Pancreas (tissue), 10 donors: ENCODE data around the gene CCDC39. TPM values are rescaled to one million over a fixed set of nuclear protein-coding genes. Genes with fewer than 3 reads are reported as not detected.

Experiments
- ATAC-seq, 4 donors: fragments of 200-7000 bp; cut with Tn5 transposase; one replicate each; pipeline versions ENCODE4 v1.8.0 to v1.9.1; 2020; ENCODE audit warnings: mild to moderate bottlenecking in 4 of 4, moderate library complexity in 4 of 4
- DNase-seq, 6 donors: peaks; one replicate each; pipeline ENCODE4 v3.0.0-alpha.2; 2020
- FAIRE-seq: peaks from 2 replicates; lab custom pipeline; 2012; peaks lifted over from hg19 to GRCh38; lab: Jason Lieb, UNC
- H3K27ac ChIP-seq, 4 donors: fragments of 200-600 bp; sonication (generic); 1 replicate in 3 of 4; 2 replicates in 1 of 4; pipeline versions ENCODE4 v1.5.0 to v1.8.0; 2020
- H3K27me3 ChIP-seq, 4 donors: fragments of 200-600 bp; one replicate each; pipeline ENCODE4 v1.8.0; 2021
- H3K36me3 ChIP-seq, 3 donors: fragments of 200-600 bp; sonication (generic) in 1 of 3; one replicate each; pipeline versions ENCODE4 v1.5.0 to v1.8.0; 2020 to 2021
- H3K4me1 ChIP-seq, 3 donors: fragments of 200-600 bp; one replicate each; pipeline ENCODE4 v1.8.0; 2021
- H3K4me3 ChIP-seq, 4 donors: fragments of 200-600 bp; sonication (generic) in 2 of 4; one replicate each; pipeline versions ENCODE4 v1.5.0 to v1.8.0; 2020 to 2021
- H3K9me3 ChIP-seq, 4 donors: fragments of 200-600 bp; one replicate each; pipeline ENCODE4 v1.8.0; 2021
- WGBS, 2 donors: extraction: QIAGEN DNeasy Blood & Tissue Kit; methylation state at CpG; one replicate each; pipeline ENCODE4 v1.1.7; 2013; 5-methylcytosine and 5-hydroxymethylcytosine counted together
- intact Hi-C, 3 donors: fragments of 100-400 bp; cut with DNase I; formaldehyde crosslinking; loops; one replicate each; pipeline versions ENCODE4 v1.11.1 to v1.14.2; 2022
- polyA plus RNA-seq, 2 donors: library from polyadenylated mRNA; stranded (reverse); fragments of 200-250 nt; gene quantifications; one replicate each; pipeline ENCODE4 v1.2.3, GENCODE V29; 2013
- total RNA-seq, 6 donors: library from RNA; stranded (reverse); fragmentation: NEBNext Ultra II Directional in 4 of 6; extraction: Animal tissue kit (Norgen Biotek cat#: 25700) in 4 of 6; gene quantifications; one replicate each; pipeline versions ENCODE4 v1.2.1 to v1.2.4, GENCODE V29; 2021 to 2023
- TF ChIP-seq, protein P1 (sequence below), 4 donors: fragments of 200-600 bp; sonication (generic) in 3 of 4; IDR thresholded peaks; one replicate each; pipeline versions ENCODE4 v1.5.0 to v1.8.0; 2021; ENCODE audit warnings: antibody characterized with exemption in 4 of 4
- donor health status: healthy with polysubstance abuse.
- donor health status: DM: no; HTN: no; CAD: no; lungs with moderate emphysema.
- donor health status: DM: no; HTN: no; CAD: no.
- donor health status: control.
- donor health status: control.
- donor health status: Bipolar disorder and iron deficiency.
- donor health status: DM: yes; HTN: yes; CAD: no.
- donor health status: DM: no; HTN: no; CAD: no.
- donor health status: DM: no; HTN: no; CAD: no.
- donor health status: DM: yes; HTN: yes; CAD: no.

Gene CCDC39
- total and polyA plus RNA-seq, 8 donors, result 0.09 to 0.16 TPM; not detected in 6

DNA sequence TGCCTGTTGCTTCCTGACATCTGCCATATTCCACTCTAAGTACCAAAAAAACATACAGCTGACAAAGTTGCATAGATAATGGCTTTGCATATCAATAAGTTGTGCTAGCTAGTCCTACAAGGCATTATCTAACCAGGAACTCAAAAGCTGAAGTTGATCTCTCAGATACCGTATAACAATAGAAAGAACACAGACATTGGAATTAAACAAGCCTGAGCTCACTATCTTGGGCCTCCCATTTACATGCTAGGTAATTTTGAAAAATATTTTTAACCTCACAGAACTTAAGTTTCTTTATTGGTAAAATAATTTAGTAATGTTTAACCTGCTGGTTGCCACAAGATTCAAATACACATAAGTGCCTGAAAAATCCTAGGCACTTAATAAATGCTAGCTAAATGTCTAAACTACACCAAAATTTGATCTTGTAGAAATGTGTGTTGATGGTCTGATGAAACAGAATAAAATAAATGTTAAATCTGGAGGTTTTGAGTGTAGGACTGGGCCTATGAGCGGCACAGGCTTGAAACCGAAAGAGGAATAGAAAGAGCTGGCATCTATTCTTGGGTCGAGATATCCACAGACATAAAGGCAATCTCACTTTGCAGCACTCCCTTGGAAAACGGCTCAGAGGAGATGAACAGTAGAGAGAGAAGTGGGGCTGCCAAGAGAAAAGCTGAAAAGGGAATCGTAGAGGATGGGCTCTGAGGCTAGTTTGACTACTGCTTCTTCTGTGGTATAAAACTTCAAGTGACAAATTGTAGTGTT lies 107.3 kb downstream of the CCDC39 start:
- intact Hi-C loops, result no loop called here
- DNase-seq, result no peak

DNA sequence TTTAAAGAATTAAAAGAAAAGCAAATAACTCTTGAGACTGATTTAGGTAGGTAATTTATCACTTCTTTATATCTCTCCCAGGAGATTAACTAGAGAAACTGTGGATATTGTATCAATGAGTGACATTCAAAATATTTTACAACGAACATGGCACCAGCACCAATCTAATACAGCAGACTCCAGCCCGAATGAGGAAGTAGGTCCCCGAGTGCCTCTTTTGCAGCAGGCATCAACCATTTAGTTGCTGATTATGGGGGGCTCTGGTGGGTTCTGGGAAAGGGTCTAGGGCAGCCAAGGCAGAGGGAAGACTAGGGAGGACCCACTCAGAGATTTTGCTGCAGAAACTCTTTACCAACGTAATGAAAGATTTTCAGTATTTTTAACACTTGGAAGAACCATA lies 109.1 kb downstream of the CCDC39 start:
- no peak for ATAC-seq
- H3K27me3 ChIP-seq, result no peaks in the 10 kb centered on the region
- TF ChIP-seq, protein P1, sequence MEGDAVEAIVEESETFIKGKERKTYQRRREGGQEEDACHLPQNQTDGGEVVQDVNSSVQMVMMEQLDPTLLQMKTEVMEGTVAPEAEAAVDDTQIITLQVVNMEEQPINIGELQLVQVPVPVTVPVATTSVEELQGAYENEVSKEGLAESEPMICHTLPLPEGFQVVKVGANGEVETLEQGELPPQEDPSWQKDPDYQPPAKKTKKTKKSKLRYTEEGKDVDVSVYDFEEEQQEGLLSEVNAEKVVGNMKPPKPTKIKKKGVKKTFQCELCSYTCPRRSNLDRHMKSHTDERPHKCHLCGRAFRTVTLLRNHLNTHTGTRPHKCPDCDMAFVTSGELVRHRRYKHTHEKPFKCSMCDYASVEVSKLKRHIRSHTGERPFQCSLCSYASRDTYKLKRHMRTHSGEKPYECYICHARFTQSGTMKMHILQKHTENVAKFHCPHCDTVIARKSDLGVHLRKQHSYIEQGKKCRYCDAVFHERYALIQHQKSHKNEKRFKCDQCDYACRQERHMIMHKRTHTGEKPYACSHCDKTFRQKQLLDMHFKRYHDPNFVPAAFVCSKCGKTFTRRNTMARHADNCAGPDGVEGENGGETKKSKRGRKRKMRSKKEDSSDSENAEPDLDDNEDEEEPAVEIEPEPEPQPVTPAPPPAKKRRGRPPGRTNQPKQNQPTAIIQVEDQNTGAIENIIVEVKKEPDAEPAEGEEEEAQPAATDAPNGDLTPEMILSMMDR (IDR thresholded peaks at IDR 0.05), result no peak
- no peak for DNase-seq
- intact Hi-C loops, result no loop called here
- H3K36me3 ChIP-seq, result no peaks in the 10 kb centered on the region
- H3K4me3 ChIP-seq, result no peak overlapping the region
- H3K4me1 ChIP-seq, result no peaks in the 10 kb centered on the region
- no peaks in the 10 kb centered on the region for H3K9me3 ChIP-seq
- no peak for FAIRE-seq
- H3K27ac ChIP-seq, result no peak overlapping the region
- 71 to 72% methylated on average over 4 of the region's 4 CpGs for WGBS, 2 donors

More for the DNA sequence above, 107.3 kb downstream of the CCDC39 start:
- ATAC-seq (no peak), FAIRE-seq (no peak)
- H3K36me3 ChIP-seq, result no peaks in the 10 kb centered on the region
- H3K9me3 ChIP-seq, result no peaks in the 10 kb centered on the region
- TF ChIP-seq, protein P1 (IDR thresholded peaks at IDR 0.05), result no peak
- no peak overlapping the region for H3K27ac ChIP-seq
- WGBS, 2 donors, result 80 to 82% methylated on average over 6 of the region's 6 CpGs
- no peaks in the 10 kb centered on the region for H3K27me3 ChIP-seq
- H3K4me1 ChIP-seq, result no peaks in the 10 kb centered on the region
- H3K4me3 ChIP-seq, result no peak overlapping the region

DNA sequence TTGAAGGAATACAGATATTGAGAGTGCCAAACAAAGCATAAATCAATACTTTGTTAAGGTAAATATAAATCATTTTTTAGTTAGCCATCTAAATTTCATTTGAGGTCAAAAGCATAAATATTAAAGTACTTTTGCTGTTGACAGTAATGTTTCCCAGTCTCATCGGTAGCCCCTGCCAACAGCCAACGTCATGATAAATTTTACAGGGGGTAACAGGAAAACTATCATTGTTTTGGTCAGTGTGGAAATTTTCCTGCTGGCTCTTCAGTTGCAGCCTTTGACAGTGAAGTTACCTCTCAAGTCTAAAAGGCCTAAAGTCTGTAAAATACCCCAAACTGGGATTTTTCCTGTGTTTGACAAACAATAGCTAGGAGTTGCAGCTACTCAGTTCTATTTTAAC lies 114.6 kb downstream of the CCDC39 start:
- TF ChIP-seq, protein P1 (IDR thresholded peaks at IDR 0.05), result no peak

More for the DNA sequence above, 114.6 kb downstream of the CCDC39 start:
- WGBS, 2 donors, result 74 to 75% methylated on average over 2 of the region's 2 CpGs
- intact Hi-C loops, result no loop called here
- FAIRE-seq, result no peak
- no peak for DNase-seq
- H3K4me3 ChIP-seq, result no peak overlapping the region
- ATAC-seq, result no peak
- H3K27ac ChIP-seq, result no peak overlapping the region
- no peaks in the 10 kb centered on the region for H3K4me1 ChIP-seq
- no peaks in the 10 kb centered on the region for H3K36me3 ChIP-seq
- H3K27me3 ChIP-seq, result no peaks in the 10 kb centered on the region
- H3K9me3 ChIP-seq, result no peaks in the 10 kb centered on the region

Other genes with a start within 250 kb of the CCDC39 start
- 10 to 100 TPM; 18.1 to 40.1 (median 22.2) TPM for gene TTC14, start 77.3 kb downstream of the CCDC39 start, total RNA-seq
- gene TTC14, start 77.3 kb downstream of the CCDC39 start, polyA plus RNA-seq, result 10 to 100 TPM; 12.3 to 24.7 TPM
- gene FXR1, start 233.2 kb upstream of the CCDC39 start, total RNA-seq, result 10 to 100 TPM; 54.3 to 76.6 (median 59.7) TPM
- gene FXR1, start 233.2 kb upstream of the CCDC39 start, polyA plus RNA-seq, result 10 to 100 TPM; 33.5 to 37.8 TPM